Lung (tissue), 12 donors: ENCODE results near the gene GRIA4. TPM values are rescaled to one million over a fixed set of nuclear protein-coding genes. Genes with fewer than 3 reads are reported as not detected.

Experiments
- ATAC-seq: fragments of 200-7000 bp; cut with Tn5 transposase; one replicate; pipeline ENCODE4 v1.9.1; 2020; ENCODE audit warnings: moderate number of reproducible peaks; ENCODE audit not compliant: insufficient read depth, low FRiP score
- DNase-seq, 3 donors: peaks; one replicate each; pipeline ENCODE4 v3.0.0-alpha.2; 2013 to 2017
- H3K27ac ChIP-seq, 2 donors: one replicate each; pipeline ENCODE4 v1.5.1; 2013; ENCODE audit warnings: mild to moderate bottlenecking in 2 of 2, moderate library complexity in 2 of 2, control low read depth in 1 of 2, inconsistent platforms in 1 of 2, low read depth in 1 of 2, low read length in 1 of 2
- H3K27me3 ChIP-seq, 3 donors: one replicate each; pipeline ENCODE4 v1.5.1; 2013; ENCODE audit warnings: low read length in 2 of 3; ENCODE audit not compliant: control insufficient read depth in 3 of 3, insufficient read depth in 3 of 3
- H3K36me3 ChIP-seq, 4 donors: one replicate each; pipeline ENCODE4 v1.5.1; 2013; ENCODE audit warnings: low read length in 4 of 4, mild to moderate bottlenecking in 1 of 4, moderate library complexity in 1 of 4; ENCODE audit not compliant: control insufficient read depth in 4 of 4, insufficient read depth in 4 of 4
- H3K4me1 ChIP-seq, 5 donors: one replicate each; pipeline ENCODE4 v1.5.1; 2013; ENCODE audit warnings: low read length in 5 of 5, mild to moderate bottlenecking in 2 of 5, moderate library complexity in 1 of 5; ENCODE audit not compliant: control insufficient read depth in 5 of 5, insufficient read depth in 5 of 5
- H3K4me3 ChIP-seq: one replicate; pipeline ENCODE4 v1.5.1; 2013; ENCODE audit warnings: mild to moderate bottlenecking, control low read depth, moderate library complexity
- H3K9ac ChIP-seq, 2 donors: one replicate each; pipeline ENCODE4 v1.5.1; 2013; ENCODE audit warnings: low read length in 2 of 2, control low read depth in 1 of 2; ENCODE audit not compliant: insufficient read depth in 1 of 2
- H3K9me3 ChIP-seq, 4 donors: one replicate each; pipeline ENCODE4 v1.5.1; 2013; ENCODE audit warnings: low read length in 3 of 4, mild to moderate bottlenecking in 1 of 4, moderate library complexity in 1 of 4; ENCODE audit not compliant: control insufficient read depth in 4 of 4, insufficient read depth in 3 of 4
- CTCF ChIP-seq: IDR thresholded peaks from 2 replicates; pipeline ENCODE4 v1.5.1; 2012; ENCODE audit warnings: mild to moderate bottlenecking; ENCODE audit errors: control extremely low read depth, extremely low read depth
- WGBS, 2 donors: extraction: QIAGEN DNeasy Blood & Tissue Kit; methylation state at CpG; one replicate each; pipeline ENCODE4 v1.1.7; 2013; 5-methylcytosine and 5-hydroxymethylcytosine counted together
- polyA plus RNA-seq, 2 donors: library from polyadenylated mRNA; stranded (reverse); fragments of 200-250 nt; gene quantifications; one replicate each; pipeline ENCODE4 v1.2.1, GENCODE V29; 2013
- total RNA-seq, 2 donors: library from RNA; depleted of rRNA in 1 of 2; stranded (reverse); fragments of >200 nt in 1 of 2; gene quantifications; one replicate each; pipeline ENCODE4 v1.2.1, GENCODE V29; 2014 to 2021
- donor health status: control.
- donor health status: control.
- donor health status: Bipolar disorder and iron deficiency.
- donor health status: healthy.
- donor health status: DM: yes; HTN: yes; CAD: no.

The GRIA4 gene
- total and polyA plus RNA-seq, 4 donors, result 0.12 to 0.77 TPM; not detected in 2

DNA sequence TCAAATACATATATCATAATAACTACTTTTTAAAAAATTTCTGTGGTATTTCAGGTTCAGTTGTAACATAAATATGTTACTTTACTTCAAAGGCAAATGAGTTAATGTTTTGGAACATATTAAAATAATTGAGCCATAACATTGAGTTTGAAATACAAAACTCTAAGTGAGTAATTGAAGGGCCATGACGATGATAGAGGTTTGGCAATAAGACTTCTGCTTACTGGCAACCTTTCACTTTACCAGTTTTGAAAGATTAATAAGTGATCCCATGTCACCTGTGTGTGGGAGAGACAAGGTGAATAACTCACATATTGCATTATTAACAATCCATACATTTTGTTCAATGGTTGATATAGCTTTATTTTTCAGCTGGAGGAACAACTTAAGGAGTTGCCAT lies 144.4 kb downstream of the GRIA4 start:
- no peaks in the 10 kb centered on the region for H3K4me1 ChIP-seq
- no peak overlapping the region for H3K27ac ChIP-seq
- ATAC-seq, result no peak
- no peak overlapping the region for H3K4me3 ChIP-seq
- WGBS, 2 donors, result 83 to 85% methylated on average over 1 of the region's 1 CpG
- no peak overlapping the region for H3K9ac ChIP-seq
- H3K9me3 ChIP-seq, result no peaks in the 10 kb centered on the region
- TF ChIP-seq CTCF, result no peak
- no peaks in the 10 kb centered on the region for H3K36me3 ChIP-seq
- no peak for DNase-seq
- no peaks in the 10 kb centered on the region for H3K27me3 ChIP-seq

DNA sequence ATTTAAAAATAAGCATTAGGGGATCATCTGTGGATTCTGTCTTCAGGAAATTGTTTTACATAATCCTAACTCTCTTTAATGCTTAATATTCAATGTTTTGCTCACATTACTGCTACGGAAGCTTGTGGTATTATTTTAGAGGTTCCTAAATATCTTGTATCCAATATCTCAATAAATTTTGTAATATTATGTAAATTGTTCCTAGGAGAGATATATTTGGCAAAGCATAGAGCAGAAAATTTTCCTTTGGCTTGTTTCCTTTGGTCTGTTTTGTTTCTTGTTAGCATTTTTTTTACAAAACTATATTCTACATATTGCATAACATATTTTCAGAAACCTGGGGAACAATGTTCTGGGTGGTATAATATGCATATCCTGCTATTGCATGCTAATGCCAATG lies 144.8 kb downstream of the GRIA4 start:
- no peaks in the 10 kb centered on the region for H3K4me1 ChIP-seq
- H3K27ac ChIP-seq, result no peak overlapping the region
- WGBS, 2 donors, result 87 to 91% methylated on average over 1 of the region's 1 CpG
- H3K4me3 ChIP-seq, result no peak overlapping the region
- no peaks in the 10 kb centered on the region for H3K36me3 ChIP-seq
- no peak for ATAC-seq
- H3K9me3 ChIP-seq, result no peaks in the 10 kb centered on the region
- no peak for DNase-seq
- no peak for TF ChIP-seq CTCF
- no peaks in the 10 kb centered on the region for H3K27me3 ChIP-seq
- H3K9ac ChIP-seq, result no peak overlapping the region

GRCh38 chr11:105757107-105757506 lies 147.2 kb downstream of the GRIA4 start:
- H3K4me3 ChIP-seq, result no peak overlapping the region
- H3K36me3 ChIP-seq, result no peaks in the 10 kb centered on the region
- ATAC-seq (no peak), DNase-seq (no peak)
- no peak for TF ChIP-seq CTCF
- WGBS, 2 donors, result 68 to 84% methylated on average over 6 of the region's 6 CpGs
- H3K27me3 ChIP-seq, result no peaks in the 10 kb centered on the region
- H3K4me1 ChIP-seq, result no peaks in the 10 kb centered on the region
- H3K27ac ChIP-seq, result no peak overlapping the region
- no peaks in the 10 kb centered on the region for H3K9me3 ChIP-seq
- H3K9ac ChIP-seq, result no peak overlapping the region

DNA sequence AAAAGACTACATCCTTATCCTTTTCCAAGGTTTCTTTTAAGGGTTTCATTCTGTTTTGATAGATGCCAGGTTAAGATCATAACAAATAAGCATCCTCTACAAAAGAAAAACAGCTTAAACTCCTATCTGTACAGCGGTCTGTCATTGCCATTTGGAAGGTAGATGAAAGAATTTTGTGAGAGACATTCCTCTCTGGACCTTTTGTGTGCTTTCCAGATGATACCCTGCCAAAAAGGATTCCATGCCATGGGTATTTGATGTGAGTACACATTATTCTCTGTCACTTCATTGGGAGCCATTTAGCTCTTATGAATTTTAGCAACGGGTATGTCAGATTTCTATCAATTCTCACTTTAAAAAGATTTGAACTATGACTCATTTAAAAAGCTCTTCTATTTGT lies 153.7 kb downstream of the GRIA4 start:
- no peak for DNase-seq
- Histone ChIP-seq H3K27ac (no peak overlapping the region), H3K36me3 (no peaks in the 10 kb centered on the region), H3K4me1 (no peaks in the 10 kb centered on the region), H3K9me3 (no peaks in the 10 kb centered on the region), H3K27me3 (no peaks in the 10 kb centered on the region), H3K4me3 (no peak overlapping the region), H3K9ac (no peak overlapping the region)
- WGBS, 2 donors, result 70 to 87% methylated on average over 2 of the region's 2 CpGs
- no peak for ATAC-seq
- no peak for TF ChIP-seq CTCF
